HFF-Myc (cell line): ENCODE results near the gene STXBP1.

ENCODE experiments used
- DNase-seq: peaks from one replicate; pipeline ENCODE4 v3.0.0-alpha.2; 2011; ENCODE audit warnings: low read depth; ENCODE audit errors: extremely low read depth
- H3K4me3 ChIP-seq: replicated peaks from 2 replicates; pipeline ENCODE4 v1.5.1; 2011; ENCODE audit warnings: low read depth, mild to moderate bottlenecking, control low read depth, low read length
- TF ChIP-seq, protein P1 (sequence below): IDR thresholded peaks from 2 replicates; pipeline ENCODE4 v1.5.1; 2012; ENCODE audit warnings: mild to moderate bottlenecking, low read depth, low read length, control low read depth; ENCODE audit errors: missing control alignments

The STXBP1 gene

DNA sequence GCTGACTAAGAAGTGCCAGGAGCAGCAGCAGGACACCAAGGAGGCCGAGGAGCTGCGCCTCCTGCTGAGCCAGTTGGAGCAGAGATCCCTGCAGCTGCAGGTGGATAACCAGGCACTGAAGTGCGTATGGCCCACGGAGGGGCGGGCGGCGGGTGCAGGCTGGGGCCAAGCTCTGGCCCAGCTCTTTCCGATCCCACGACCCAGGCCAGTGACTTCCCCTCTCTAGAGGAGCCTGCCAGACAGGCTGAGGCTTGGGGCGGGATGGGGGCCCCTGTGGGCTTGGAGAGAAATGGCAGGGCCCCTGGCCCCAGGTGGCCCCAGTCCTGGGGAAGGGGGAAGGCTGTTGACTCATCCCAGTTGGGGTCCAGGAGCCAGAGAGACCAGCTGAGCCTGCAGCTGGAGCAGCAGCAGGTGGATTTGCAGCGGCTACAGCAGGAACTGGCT is 99.8 kb downstream of the STXBP1 start:
- TF ChIP-seq, protein P1, sequence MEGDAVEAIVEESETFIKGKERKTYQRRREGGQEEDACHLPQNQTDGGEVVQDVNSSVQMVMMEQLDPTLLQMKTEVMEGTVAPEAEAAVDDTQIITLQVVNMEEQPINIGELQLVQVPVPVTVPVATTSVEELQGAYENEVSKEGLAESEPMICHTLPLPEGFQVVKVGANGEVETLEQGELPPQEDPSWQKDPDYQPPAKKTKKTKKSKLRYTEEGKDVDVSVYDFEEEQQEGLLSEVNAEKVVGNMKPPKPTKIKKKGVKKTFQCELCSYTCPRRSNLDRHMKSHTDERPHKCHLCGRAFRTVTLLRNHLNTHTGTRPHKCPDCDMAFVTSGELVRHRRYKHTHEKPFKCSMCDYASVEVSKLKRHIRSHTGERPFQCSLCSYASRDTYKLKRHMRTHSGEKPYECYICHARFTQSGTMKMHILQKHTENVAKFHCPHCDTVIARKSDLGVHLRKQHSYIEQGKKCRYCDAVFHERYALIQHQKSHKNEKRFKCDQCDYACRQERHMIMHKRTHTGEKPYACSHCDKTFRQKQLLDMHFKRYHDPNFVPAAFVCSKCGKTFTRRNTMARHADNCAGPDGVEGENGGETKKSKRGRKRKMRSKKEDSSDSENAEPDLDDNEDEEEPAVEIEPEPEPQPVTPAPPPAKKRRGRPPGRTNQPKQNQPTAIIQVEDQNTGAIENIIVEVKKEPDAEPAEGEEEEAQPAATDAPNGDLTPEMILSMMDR, result no peak
- no peak for DNase-seq
- no peak overlapping the region for H3K4me3 ChIP-seq

DNA sequence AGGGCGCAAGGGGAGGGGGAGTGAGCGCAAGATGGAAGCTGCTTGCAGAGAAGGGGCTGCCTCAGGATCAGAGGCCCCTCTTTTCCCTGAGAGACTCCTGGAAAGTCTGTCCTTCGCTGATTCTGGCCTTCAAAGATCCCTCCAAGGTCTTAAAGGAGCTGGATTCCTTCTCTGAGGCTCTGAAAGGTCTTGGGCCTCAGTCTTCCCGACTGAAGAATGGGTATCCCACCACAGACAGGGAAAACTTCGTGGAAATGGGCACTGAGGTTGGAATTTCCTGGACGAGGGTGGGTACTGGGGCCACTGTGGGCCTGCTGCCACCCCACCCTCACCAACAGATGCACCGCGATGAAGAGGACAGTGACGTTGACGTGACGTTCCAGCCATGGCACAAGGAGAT is 100.3 kb downstream of the STXBP1 start:
- no peak overlapping the region for H3K4me3 ChIP-seq
- DNase-seq, result no peak
- TF ChIP-seq, protein P1, result no peak

- TF ChIP-seq, protein P1, result no peak
- no peak for DNase-seq
- H3K4me3 ChIP-seq, result no peak overlapping the region
Measured at GRCh38 chr9:127712867-127713266, 100.8 kb downstream of the STXBP1 start.

DNA sequence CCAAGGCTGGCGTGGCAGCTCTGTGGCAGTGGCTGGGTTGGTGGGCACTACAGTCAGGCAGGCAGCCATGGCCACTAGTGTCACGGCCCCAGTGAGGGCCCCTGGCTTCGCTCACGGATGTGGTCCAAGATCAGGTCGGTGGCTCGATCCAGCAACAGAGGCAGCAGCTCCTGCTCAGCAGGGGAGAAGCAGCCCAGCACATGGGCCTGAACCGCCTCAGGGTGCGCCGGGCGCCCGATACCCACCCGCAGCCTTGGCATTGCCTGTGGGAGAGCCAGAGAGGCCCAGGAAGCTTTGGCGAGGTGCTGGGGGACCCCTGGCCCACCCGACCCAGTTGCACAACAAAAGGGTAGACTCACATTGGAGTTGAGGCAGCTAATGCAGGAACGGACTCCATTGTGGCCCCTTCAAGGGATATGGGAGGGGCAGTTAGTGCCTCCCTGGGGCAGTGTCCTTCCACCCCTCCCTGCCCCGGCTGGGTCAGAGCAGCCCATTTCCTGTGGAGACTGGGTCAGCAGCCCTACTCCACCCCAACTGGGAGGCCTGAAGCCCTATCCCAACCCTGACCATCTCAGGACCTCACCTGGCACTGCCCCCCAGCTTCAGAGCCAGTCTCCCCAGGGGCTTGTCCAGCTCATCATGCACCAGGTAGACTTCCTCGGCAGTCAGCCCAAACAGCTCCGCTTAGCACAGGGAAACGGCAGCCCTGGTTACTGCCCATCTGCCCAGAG is 102.1 kb downstream of the STXBP1 start:
- peak overlapping the region; percentile 94 for H3K4me3 ChIP-seq
- DNase-seq, result no peak
- TF ChIP-seq, protein P1, result no peak

GRCh38 chr9:127714951-127715469 is 102.9 kb downstream of the STXBP1 start:
- DNase-seq, result no peak
- TF ChIP-seq, protein P1, result no peak
- peak overlapping the region; percentile 94 for H3K4me3 ChIP-seq

DNA sequence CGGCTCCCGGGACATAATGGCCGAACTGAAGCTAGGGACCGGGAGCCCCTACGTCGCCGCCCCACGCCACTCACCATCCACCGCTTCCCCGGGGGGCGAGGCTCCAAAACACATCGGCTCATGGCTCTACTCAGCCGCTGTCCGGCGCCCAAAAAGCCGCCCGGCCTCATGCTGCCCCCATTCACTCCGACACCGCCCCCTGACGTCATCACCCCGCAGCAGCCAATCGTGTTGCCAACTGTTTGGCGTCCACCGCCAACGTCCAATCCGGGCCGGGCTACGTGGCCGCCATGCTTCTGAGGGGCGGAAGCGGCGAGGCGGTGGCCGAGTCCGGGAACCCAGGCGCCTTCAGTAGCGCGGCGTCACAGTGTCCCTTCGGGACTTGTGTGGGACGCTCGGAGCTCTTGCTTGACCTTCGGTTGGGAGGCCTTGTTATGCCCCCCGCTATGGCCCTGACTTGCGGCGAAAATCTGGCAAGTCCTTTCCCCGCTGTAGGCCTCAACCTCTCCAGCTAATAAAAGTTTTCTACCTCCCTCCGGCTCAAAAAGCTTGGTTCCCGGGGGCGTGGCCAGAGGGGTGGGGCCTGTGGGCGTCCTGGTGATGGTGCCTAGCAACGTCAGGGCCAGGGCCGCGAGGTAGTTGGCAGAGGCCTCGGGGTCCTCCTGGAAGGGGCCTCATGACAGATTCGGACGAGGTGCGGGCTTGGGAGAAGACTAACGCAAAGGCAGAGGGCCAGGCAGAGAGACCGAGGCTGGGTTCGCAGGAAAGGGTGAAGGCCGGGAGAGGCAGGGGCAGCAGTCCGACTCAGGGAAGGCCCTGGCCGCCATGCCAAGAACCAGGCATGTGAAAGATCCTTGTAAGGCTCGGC is 103.6 kb downstream of the STXBP1 start, which contains the start of the genes PTRH1 and TTC16:
PTRH1 (minus strand) TSS at position 194 of the 868 bp plus-strand sequence; CDS start at position 170, 24 bp downstream.
TTC16 (plus strand) TSS at position 610 of the 868 bp plus-strand sequence; CDS start at position 677, 67 bp downstream.
- peak within 1 kb of the TSS; percentile 94 for H3K4me3 ChIP-seq
- TF ChIP-seq, protein P1, result no peak
- peak; percentile 76 for DNase-seq
